NB4 (cell line): ENCODE results near the gene REELD1.

Experiments used
- POLR2A ChIP-seq: IDR thresholded peaks from 2 replicates; pipeline ENCODE4 v1.6.1; 2011; ENCODE audit warnings: mild to moderate bottlenecking; ENCODE audit not compliant: insufficient read length; ENCODE audit errors: extremely low read depth
- TF ChIP-seq, protein P1 (sequence below): IDR thresholded peaks from one replicate; pipeline ENCODE4 v1.5.1; 2012; ENCODE audit warnings: low read depth, low read length

DNA sequence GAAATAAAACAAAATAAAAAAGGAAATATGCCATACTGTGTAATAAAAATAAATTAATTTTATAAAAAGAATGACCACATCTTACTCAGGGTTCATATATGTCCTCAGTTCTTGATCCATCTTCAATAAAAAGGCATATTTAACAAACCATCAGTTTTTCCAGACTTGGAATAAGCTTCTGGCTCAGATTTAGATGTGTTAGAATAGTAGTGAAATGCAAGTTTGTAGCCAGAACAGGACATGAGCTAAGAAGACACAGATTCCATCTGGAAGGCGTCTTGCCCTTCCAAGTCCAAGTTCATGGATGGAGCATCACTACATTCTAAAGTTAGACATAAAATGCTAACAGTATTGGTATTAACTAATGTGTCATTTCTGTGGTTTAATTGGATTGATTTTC, 49.1 kb upstream of the REELD1 start:
- TF ChIP-seq, protein P1, sequence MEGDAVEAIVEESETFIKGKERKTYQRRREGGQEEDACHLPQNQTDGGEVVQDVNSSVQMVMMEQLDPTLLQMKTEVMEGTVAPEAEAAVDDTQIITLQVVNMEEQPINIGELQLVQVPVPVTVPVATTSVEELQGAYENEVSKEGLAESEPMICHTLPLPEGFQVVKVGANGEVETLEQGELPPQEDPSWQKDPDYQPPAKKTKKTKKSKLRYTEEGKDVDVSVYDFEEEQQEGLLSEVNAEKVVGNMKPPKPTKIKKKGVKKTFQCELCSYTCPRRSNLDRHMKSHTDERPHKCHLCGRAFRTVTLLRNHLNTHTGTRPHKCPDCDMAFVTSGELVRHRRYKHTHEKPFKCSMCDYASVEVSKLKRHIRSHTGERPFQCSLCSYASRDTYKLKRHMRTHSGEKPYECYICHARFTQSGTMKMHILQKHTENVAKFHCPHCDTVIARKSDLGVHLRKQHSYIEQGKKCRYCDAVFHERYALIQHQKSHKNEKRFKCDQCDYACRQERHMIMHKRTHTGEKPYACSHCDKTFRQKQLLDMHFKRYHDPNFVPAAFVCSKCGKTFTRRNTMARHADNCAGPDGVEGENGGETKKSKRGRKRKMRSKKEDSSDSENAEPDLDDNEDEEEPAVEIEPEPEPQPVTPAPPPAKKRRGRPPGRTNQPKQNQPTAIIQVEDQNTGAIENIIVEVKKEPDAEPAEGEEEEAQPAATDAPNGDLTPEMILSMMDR: no peak
- no peak for TF ChIP-seq POLR2A
